Osteoblast (primary cell): ENCODE data around the gene MAN2B2. TPM values are rescaled to one million over a fixed set of nuclear protein-coding genes. Genes with fewer than 3 reads are reported as not detected.
A peak's percentile ranks its signal among the peaks of the same experiment; 100 is the strongest.

Experiments
- DNase-seq: peaks from one replicate; pipeline ENCODE4 v3.0.0; 2011; ENCODE audit warnings: low spot score, mixed read lengths; ENCODE audit not compliant: insufficient read length; ENCODE audit errors: missing footprints
- H2AFZ ChIP-seq: 2 replicates; pipeline ENCODE4 v1.6.0; 2011; ENCODE audit warnings: mild to moderate bottlenecking, low read length
- H3K27ac ChIP-seq: 2 replicates; pipeline ENCODE4 v1.5.1; 2011; ENCODE audit warnings: mild to moderate bottlenecking, low read depth, low read length, moderate library complexity
- H3K27me3 ChIP-seq: 2 replicates; pipeline ENCODE4 v1.6.0; 2012; ENCODE audit warnings: mild to moderate bottlenecking, control low read depth, inconsistent platforms, low read length, moderate library complexity; ENCODE audit not compliant: insufficient read depth
- H3K36me3 ChIP-seq: 2 replicates; pipeline ENCODE4 v1.5.1; 2011; ENCODE audit warnings: mild to moderate bottlenecking, low read length, control low read depth, moderate library complexity; ENCODE audit not compliant: insufficient read depth
- H3K4me1 ChIP-seq: 2 replicates; pipeline ENCODE4 v1.5.1; 2011; ENCODE audit warnings: mild to moderate bottlenecking, low read length, control low read depth, moderate library complexity; ENCODE audit not compliant: insufficient read depth
- H3K4me2 ChIP-seq: 2 replicates; pipeline ENCODE4 v1.6.0; 2011; ENCODE audit warnings: mild to moderate bottlenecking, low read length; ENCODE audit not compliant: insufficient read depth
- H3K4me3 ChIP-seq: fragments of 200-600 bp; sonication (generic); 3 replicates; pipeline ENCODE4 v1.5.1; 2012; ENCODE audit warnings: mild to moderate bottlenecking, low read length, inconsistent platforms; ENCODE audit not compliant: insufficient read depth
- H3K79me2 ChIP-seq: 2 replicates; pipeline ENCODE4 v1.6.0; 2012; ENCODE audit warnings: mild to moderate bottlenecking, low read length, control low read depth, inconsistent platforms; ENCODE audit not compliant: insufficient read depth
- H3K9me3 ChIP-seq: 2 replicates; pipeline ENCODE4 v1.5.1; 2011; ENCODE audit warnings: low read depth, low read length, control low read depth
- H4K20me1 ChIP-seq: 2 replicates; pipeline ENCODE4 v1.6.0; 2012; ENCODE audit warnings: mild to moderate bottlenecking, low read length, control low read depth; ENCODE audit not compliant: insufficient read depth
- CTCF ChIP-seq: IDR thresholded peaks from 2 replicates; pipeline ENCODE4 v1.5.1; 2011; ENCODE audit warnings: mild to moderate bottlenecking, low read depth, low read length, moderate library complexity; ENCODE audit errors: extremely low read depth
- total RNA-seq: library from RNA; depleted of rRNA; stranded (reverse); fragments of >200 nt; gene quantifications from 2 replicates; pipeline ENCODE4 v1.2.3, GENCODE V29; 2012

The MAN2B2 gene
- total RNA-seq, 1 donor, result 28.2 TPM

GRCh38 chr4:6596948-6597347, 22.0 kb downstream of the MAN2B2 start:
- no peak overlapping the region for H3K4me2 ChIP-seq
- H3K9me3 ChIP-seq, result no peaks in the 10 kb centered on the region
- H3K4me3 ChIP-seq, result no peak overlapping the region
- DNase-seq, result no peak
- no peaks in the 10 kb centered on the region for H3K4me1 ChIP-seq
- H3K36me3 ChIP-seq, result peaks cover 7% of the 10 kb centered on the region
- H4K20me1 ChIP-seq, result no peaks in the 10 kb centered on the region
- no peak for TF ChIP-seq CTCF
- no peaks in the 10 kb centered on the region for H3K79me2 ChIP-seq
- no peak overlapping the region for H2AFZ ChIP-seq
- H3K27ac ChIP-seq, result no peak overlapping the region
- no peaks in the 10 kb centered on the region for H3K27me3 ChIP-seq

GRCh38 chr4:6598127-6598526, 23.1 kb downstream of the MAN2B2 start:
- no peaks in the 10 kb centered on the region for H3K27me3 ChIP-seq
- no peaks in the 10 kb centered on the region for H3K79me2 ChIP-seq
- H3K4me2 ChIP-seq, result no peak overlapping the region
- TF ChIP-seq CTCF, result no peak
- peaks cover 12% of the 10 kb centered on the region for H3K36me3 ChIP-seq
- H4K20me1 ChIP-seq, result no peaks in the 10 kb centered on the region
- no peak overlapping the region for H3K4me3 ChIP-seq
- no peaks in the 10 kb centered on the region for H3K4me1 ChIP-seq
- no peak for DNase-seq
- H3K9me3 ChIP-seq, result no peaks in the 10 kb centered on the region
- no peak overlapping the region for H2AFZ ChIP-seq
- no peak overlapping the region for H3K27ac ChIP-seq

- Histone ChIP-seq H3K79me2 (no peaks in the 10 kb centered on the region), H4K20me1 (no peaks in the 10 kb centered on the region), H3K36me3 (peaks cover 12% of the 10 kb centered on the region), H2AFZ (no peak overlapping the region), H3K4me2 (no peak overlapping the region), H3K4me1 (no peaks in the 10 kb centered on the region), H3K9me3 (no peaks in the 10 kb centered on the region), H3K27ac (no peak overlapping the region), H3K27me3 (no peaks in the 10 kb centered on the region), H3K4me3 (no peak overlapping the region)
- DNase-seq, result no peak
- no peak for TF ChIP-seq CTCF
Measured at GRCh38 chr4:6598641-6599040, 23.7 kb downstream of the MAN2B2 start.

- Histone ChIP-seq H3K4me1 (no peaks in the 10 kb centered on the region), H3K4me3 (no peak overlapping the region), H3K79me2 (no peaks in the 10 kb centered on the region), H3K27ac (no peak overlapping the region), H4K20me1 (no peaks in the 10 kb centered on the region), H2AFZ (no peak overlapping the region), H3K27me3 (no peaks in the 10 kb centered on the region), H3K4me2 (no peak overlapping the region), H3K9me3 (peaks cover 5% of the 10 kb centered on the region), H3K36me3 (peaks cover 26% of the 10 kb centered on the region)
- DNase-seq, result peak; percentile 50
- TF ChIP-seq CTCF, result no peak
Measured at GRCh38 chr4:6601661-6602250, 26.8 kb downstream of the MAN2B2 start.
